ENCODE data around the gene CFDP1.
"Not testable (repeated sequence)": the region's sequence is repeated elsewhere in the genome, so short reads cannot be mapped to it uniquely, and the experiment has no call there.

The CFDP1 gene

GRCh38 chr16:75298267-75298666, 135.0 kb downstream of the CFDP1 start:
- DNase-seq (ENCODE audit: low read depth in 2 of 3, low spot score in 2 of 3) = no peak

GRCh38 chr16:75296606-75297005, 136.7 kb downstream of the CFDP1 start:
- no peak for DNase-seq (ENCODE audit: low read depth in 2 of 3, low spot score in 2 of 3)

GRCh38 chr16:75294773-75295459, 138.4 kb downstream of the CFDP1 start:
- DNase-seq (ENCODE audit: low read depth in 2 of 3, low spot score in 2 of 3) = no peak

- DNase-seq (ENCODE audit: low read depth in 2 of 3, low spot score in 2 of 3) = no peak
These were observed 139.5 kb downstream of the CFDP1 start for GRCh38 chr16:75293772-75294171.

GRCh38 chr16:75293173-75293572, 140.1 kb downstream of the CFDP1 start:
- DNase-seq (ENCODE audit: low read depth in 2 of 3, low spot score in 2 of 3) = no peak

GRCh38 chr16:75292691-75293090, 140.6 kb downstream of the CFDP1 start:
- no peak for DNase-seq (ENCODE audit: low read depth in 2 of 3, low spot score in 2 of 3)

GRCh38 chr16:75289189-75289588, 144.1 kb downstream of the CFDP1 start:
- DNase-seq (ENCODE audit: low read depth in 2 of 3, low spot score in 2 of 3) = no peak

GRCh38 chr16:75288596-75289120, 144.6 kb downstream of the CFDP1 start:
- DNase-seq (ENCODE audit: low read depth in 2 of 3, low spot score in 2 of 3) = peak in 2 of 3 experiments; percentile 35 to 49

GRCh38 chr16:75288181-75288580, 145.1 kb downstream of the CFDP1 start:
- DNase-seq (ENCODE audit: low read depth in 2 of 3, low spot score in 2 of 3) = no peak

GRCh38 chr16:75287708-75288107, 145.6 kb downstream of the CFDP1 start:
- no peak for DNase-seq (ENCODE audit: low read depth in 2 of 3, low spot score in 2 of 3)

- no peak for DNase-seq (ENCODE audit: low read depth in 2 of 3, low spot score in 2 of 3)
These were observed 146.9 kb downstream of the CFDP1 start for GRCh38 chr16:75286389-75286788.

GRCh38 chr16:75282466-75283281, 150.6 kb downstream of the CFDP1 start:
- no peak for DNase-seq (ENCODE audit: low read depth in 2 of 3, low spot score in 2 of 3)

GRCh38 chr16:75281826-75282225, 151.5 kb downstream of the CFDP1 start:
- DNase-seq (ENCODE audit: low read depth in 2 of 3, low spot score in 2 of 3) = no peak

- not testable (repeated sequence) for DNase-seq (ENCODE audit: low read depth in 2 of 3, low spot score in 2 of 3)
These were observed 152.3 kb downstream of the CFDP1 start for GRCh38 chr16:75281009-75281408.

GRCh38 chr16:75280331-75280804, 152.9 kb downstream of the CFDP1 start:
- DNase-seq (ENCODE audit: low read depth in 2 of 3, low spot score in 2 of 3) = no peak

GRCh38 chr16:75279305-75279704, 154.0 kb downstream of the CFDP1 start:
- no peak for DNase-seq (ENCODE audit: low read depth in 2 of 3, low spot score in 2 of 3)

- DNase-seq (ENCODE audit: low read depth in 2 of 3, low spot score in 2 of 3) = no peak
These were observed 160.0 kb downstream of the CFDP1 start for GRCh38 chr16:75273054-75273925.

- not testable (repeated sequence) for DNase-seq (ENCODE audit: low read depth in 2 of 3, low spot score in 2 of 3)
These were observed 160.7 kb downstream of the CFDP1 start for GRCh38 chr16:75272629-75273028.

GRCh38 chr16:75272097-75272551, 161.2 kb downstream of the CFDP1 start:
- DNase-seq (ENCODE audit: low read depth in 2 of 3, low spot score in 2 of 3) = no peak

GRCh38 chr16:75271441-75272096, 161.7 kb downstream of the CFDP1 start:
- DNase-seq (ENCODE audit: low read depth in 2 of 3, low spot score in 2 of 3) = no peak
